HepG2 (cell line): ENCODE measurements around the gene XXYLT1. TPM values are rescaled to one million over a fixed set of nuclear protein-coding genes. Genes with fewer than 3 reads are reported as not detected.
A peak's percentile ranks its signal among the peaks of the same experiment; 100 is the strongest.

Experiments used
- CC2D1A ChIP-seq: sonication (generic); formaldehyde crosslinking; IDR thresholded peaks from 2 replicates; pipeline ENCODE4 v1.8.1; 2023; ENCODE audit warnings: mild to moderate bottlenecking, missing genetic modification reagents
- DPF2 ChIP-seq: sonication (generic); formaldehyde crosslinking; IDR thresholded peaks from 2 replicates; pipeline ENCODE4 v1.4.0; 2020; ENCODE audit warnings: mild to moderate bottlenecking, low read depth, missing genetic modification reagents, borderline replicate concordance
- ERF ChIP-seq: IDR thresholded peaks from 2 replicates; pipeline ENCODE4 v1.6.1; 2018; ENCODE audit warnings: missing biosample characterization, missing genetic modification reagents
- GLMP ChIP-seq: sonication (generic); formaldehyde crosslinking; IDR thresholded peaks from 2 replicates; pipeline ENCODE4 v1.9.0; 2021; ENCODE audit warnings: missing genetic modification reagents, mild to moderate bottlenecking, borderline replicate concordance
- HNF4A ChIP-seq: sonication (generic); formaldehyde crosslinking; IDR thresholded peaks from 2 replicates; pipeline ENCODE4 v1.4.0; 2020; ENCODE audit warnings: missing genetic modification reagents
- ISL2 ChIP-seq: sonication (generic); formaldehyde crosslinking; IDR thresholded peaks from 2 replicates; pipeline ENCODE4 v1.5.0; 2020; ENCODE audit warnings: missing genetic modification reagents
- LCORL ChIP-seq, 2 experiments: fragments of 450-650 bp in 1 of 2; sonication (generic) in 1 of 2; formaldehyde crosslinking in 1 of 2; IDR thresholded peaks; 2 replicates each; pipeline versions ENCODE4 v1.5.0 to v1.6.1; 2017 to 2020; ENCODE audit warnings: antibody characterized with exemption in 1 of 2, missing genetic modification reagents in 1 of 2
- LRRFIP1 ChIP-seq: sonication (generic); formaldehyde crosslinking; conservative IDR thresholded peaks from 2 replicates; pipeline ENCODE4 v1.4.0; 2020; ENCODE audit warnings: missing genetic modification reagents
- NR2F1 ChIP-seq, 2 experiments: fragments of 450-650 bp in 1 of 2; formaldehyde crosslinking in 1 of 2; IDR thresholded peaks; 2 replicates each; pipeline versions ENCODE4 v1.5.0 to v1.6.1; 2016 to 2020; ENCODE audit warnings: mild to moderate bottlenecking in 1 of 2, missing compliant biosample characterization in 1 of 2, missing genetic modification reagents in 1 of 2, moderate library complexity in 1 of 2
- PRMT3 ChIP-seq: sonication (generic); formaldehyde crosslinking; IDR thresholded peaks from 2 replicates; pipeline ENCODE4 v1.8.1; 2022; ENCODE audit warnings: low read depth, mild to moderate bottlenecking, moderate library complexity, missing genetic modification reagents, borderline replicate concordance
- SAP130 ChIP-seq: IDR thresholded peaks from 2 replicates; pipeline ENCODE4 v1.6.1; 2016; ENCODE audit warnings: low read depth
- TCF7 ChIP-seq: sonication (generic); IDR thresholded peaks from 2 replicates; pipeline ENCODE4 v1.6.1; 2016; ENCODE audit warnings: antibody characterized with exemption, low read depth
- TEAD3 ChIP-seq: optimal IDR thresholded peaks from 2 replicates; pipeline ENCODE3; 2016; ENCODE audit warnings: borderline replicate concordance
- TMF1 ChIP-seq: sonication (generic); formaldehyde crosslinking; IDR thresholded peaks from 2 replicates; pipeline ENCODE4 v1.8.1; 2022; ENCODE audit warnings: low read depth, missing genetic modification reagents
- YY1 ChIP-seq: IDR thresholded peaks from 2 replicates; pipeline ENCODE4 v1.6.1; 2011; ENCODE audit warnings: low read length, low read depth, moderate library complexity, mild to moderate bottlenecking; ENCODE audit not compliant: insufficient read depth, insufficient replicate concordance
- ZNF263 ChIP-seq: sonication (generic); formaldehyde crosslinking; IDR thresholded peaks from 2 replicates; pipeline ENCODE4 v1.4.0; 2020; ENCODE audit warnings: missing genetic modification reagents
- ZNF343 ChIP-seq: sonication (generic); formaldehyde crosslinking; IDR thresholded peaks from 2 replicates; pipeline ENCODE4 v1.4.0; 2020; ENCODE audit warnings: mild to moderate bottlenecking, missing genetic modification reagents
- ZNF441 ChIP-seq: sonication (generic); formaldehyde crosslinking; IDR thresholded peaks from 2 replicates; pipeline ENCODE4 v1.7.0; 2021; ENCODE audit warnings: missing genetic modification reagents, borderline replicate concordance
- ZNF552 ChIP-seq: sonication (generic); formaldehyde crosslinking; IDR thresholded peaks from 2 replicates; pipeline ENCODE4 v1.9.0; 2022; ENCODE audit warnings: missing genetic modification reagents, mild to moderate bottlenecking, borderline replicate concordance
- ZNF572 ChIP-seq: sonication (generic); formaldehyde crosslinking; IDR thresholded peaks from 2 replicates; pipeline ENCODE4 v1.5.1; 2020; ENCODE audit warnings: mild to moderate bottlenecking, missing genetic modification reagents
- ZNF574 ChIP-seq: sonication (generic); formaldehyde crosslinking; IDR thresholded peaks from 2 replicates; pipeline ENCODE4 v1.4.0; 2020; ENCODE audit warnings: missing genetic modification reagents
- ZNF580 ChIP-seq: IDR thresholded peaks from 2 replicates; pipeline ENCODE4 v1.6.1; 2016; ENCODE audit warnings: low read depth, borderline replicate concordance
- ZNF790 ChIP-seq: sonication (generic); formaldehyde crosslinking; IDR thresholded peaks from 2 replicates; pipeline ENCODE4 v1.8.0; 2022; ENCODE audit warnings: missing genetic modification reagents, mild to moderate bottlenecking, borderline replicate concordance
- polyA plus RNA-seq, 8 experiments: library from polyadenylated mRNA; depleted of rRNA in 3 of 8; stranded (reverse) in 7 of 8; unstranded in 1 of 8; fragments of >200 nt; fragmentation: Illumina TruSeq in 4 of 8; extraction: Trizol in 4 of 8; gene quantifications; 2 replicates each; pipeline versions ENCODE4 v1.2.1 to v1.2.3, GENCODE V29; 2011 to 2016; ENCODE audit warnings: low read depth in 4 of 8, missing spikeins in 1 of 8, mixed read lengths in 1 of 8; ENCODE audit not compliant: insufficient read depth in 1 of 8
- total RNA-seq, 5 experiments: library from RNA; depleted of rRNA; stranded (reverse); fragments of >200 nt; fragmentation: Illumina TruSeq; extraction: Trizol; gene quantifications; 2 replicates each; pipeline ENCODE4 v1.2.3, GENCODE V29; 2016; ENCODE audit warnings: low read depth in 1 of 5

XXYLT1 gene
- total and polyA plus RNA-seq, 2 of the 13 experiments (the other 11 are each of a cell fraction or from before 2014, with no cell fraction given): 17.7 to 19.0 TPM

GRCh38 chr3:195154793-195155535 lies 116.0 kb downstream of the XXYLT1 start (continued):
- TF ChIP-seq TEAD3 (CRISPR knock-in tag) (peak; percentile 92), TMF1 (peak; percentile 39; the same call in 1 of the 2 replicates), ZNF790 (CRISPR knock-in tag) (no peak), HNF4A (CRISPR knock-in tag) (peak; percentile 83), ZNF572 (no peak), LCORL (IDR thresholded peaks at IDR 0.05) (peak; percentile 19; the same call in 1 of the 2 replicates), LCORL (CRISPR knock-in tag; IDR thresholded peaks at IDR 0.05) (peak; percentile 93), ZNF343 (peak; percentile 100), GLMP (CRISPR knock-in tag) (no peak), PRMT3 (CRISPR knock-in tag) (0 out of 2 replicates have a peak, but pooled peaks have one; percentile 31), ZNF263 (CRISPR knock-in tag) (no peak; the same call in 1 of the 2 replicates), ZNF552 (CRISPR knock-in tag) (no peak), ERF (CRISPR knock-in tag) (peak; percentile 82), DPF2 (peak; percentile 63; the same call in 1 of the 2 replicates), LRRFIP1 (CRISPR knock-in tag) (no peak), ISL2 (peak; percentile 88), NR2F1 (CRISPR knock-in tag; IDR thresholded peaks at IDR 0.05) (peak in 1 of 2 experiments; percentile 42; a peak in 1 of 4 replicates), ZNF580 (CRISPR knock-in tag) (peak; percentile 65; the same call in 1 of the 2 replicates), YY1 (peak; percentile 8), SAP130 (CRISPR knock-in tag) (peak; percentile 71), CC2D1A (CRISPR knock-in tag) (0 out of 2 replicates have a peak, but pooled peaks have one; percentile 33), ZNF441 (CRISPR knock-in tag) (peak; percentile 43; the same call in 1 of the 2 replicates), ZNF574 (CRISPR knock-in tag) (peak; percentile 51), TCF7 (peak; percentile 67; the same call in 1 of the 2 replicates)
